HuH-7 (cell line): ENCODE measurements around the gene ADPRHL1.
"Not testable (repeated sequence)": the region's sequence is repeated elsewhere in the genome, so short reads cannot be mapped to it uniquely, and the experiment has no call there.

Experiments
- DNase-seq: peaks from one replicate; pipeline ENCODE4 v3.0.0; 2011; ENCODE audit warnings: low spot score

The ADPRHL1 gene

DNA sequence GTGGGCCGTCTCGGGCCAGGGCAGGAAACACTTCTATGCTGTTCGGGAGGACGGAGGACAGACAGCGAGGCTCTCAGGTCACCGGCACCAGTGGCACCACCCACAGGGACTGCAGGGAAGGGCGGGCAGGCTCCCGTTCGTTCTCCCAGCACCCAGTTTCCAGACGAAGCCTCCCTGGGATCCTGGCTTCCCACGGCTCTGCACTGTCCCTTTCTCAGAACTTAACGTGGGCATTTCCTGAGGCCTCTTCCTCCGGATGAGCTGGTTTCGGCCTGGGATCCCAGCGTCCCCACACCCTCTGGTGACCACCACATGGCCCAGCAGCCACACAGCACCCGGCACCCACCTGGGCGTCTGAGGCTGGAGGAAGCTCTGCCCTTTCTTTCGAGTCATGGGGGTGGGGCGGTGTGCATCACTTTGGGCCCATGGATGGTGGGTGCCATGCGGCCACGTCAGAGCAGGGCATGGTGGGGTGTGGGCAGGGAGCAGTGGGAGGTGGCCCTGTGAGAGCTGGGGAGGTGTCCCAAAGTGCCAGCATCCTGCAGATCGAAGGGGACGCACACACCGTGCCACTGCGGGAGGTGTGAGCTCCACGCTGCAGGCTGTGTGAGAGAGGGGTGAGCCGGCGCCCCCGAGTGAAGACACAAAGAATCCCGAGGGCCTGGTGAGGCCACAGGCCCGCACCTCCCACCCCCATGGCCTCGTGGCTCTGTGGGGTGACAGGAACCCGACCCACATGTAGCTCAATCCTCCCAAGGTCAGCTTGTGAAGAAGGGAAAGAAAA lies 50.6 kb downstream of the ADPRHL1 start:
- no peak for DNase-seq

DNA sequence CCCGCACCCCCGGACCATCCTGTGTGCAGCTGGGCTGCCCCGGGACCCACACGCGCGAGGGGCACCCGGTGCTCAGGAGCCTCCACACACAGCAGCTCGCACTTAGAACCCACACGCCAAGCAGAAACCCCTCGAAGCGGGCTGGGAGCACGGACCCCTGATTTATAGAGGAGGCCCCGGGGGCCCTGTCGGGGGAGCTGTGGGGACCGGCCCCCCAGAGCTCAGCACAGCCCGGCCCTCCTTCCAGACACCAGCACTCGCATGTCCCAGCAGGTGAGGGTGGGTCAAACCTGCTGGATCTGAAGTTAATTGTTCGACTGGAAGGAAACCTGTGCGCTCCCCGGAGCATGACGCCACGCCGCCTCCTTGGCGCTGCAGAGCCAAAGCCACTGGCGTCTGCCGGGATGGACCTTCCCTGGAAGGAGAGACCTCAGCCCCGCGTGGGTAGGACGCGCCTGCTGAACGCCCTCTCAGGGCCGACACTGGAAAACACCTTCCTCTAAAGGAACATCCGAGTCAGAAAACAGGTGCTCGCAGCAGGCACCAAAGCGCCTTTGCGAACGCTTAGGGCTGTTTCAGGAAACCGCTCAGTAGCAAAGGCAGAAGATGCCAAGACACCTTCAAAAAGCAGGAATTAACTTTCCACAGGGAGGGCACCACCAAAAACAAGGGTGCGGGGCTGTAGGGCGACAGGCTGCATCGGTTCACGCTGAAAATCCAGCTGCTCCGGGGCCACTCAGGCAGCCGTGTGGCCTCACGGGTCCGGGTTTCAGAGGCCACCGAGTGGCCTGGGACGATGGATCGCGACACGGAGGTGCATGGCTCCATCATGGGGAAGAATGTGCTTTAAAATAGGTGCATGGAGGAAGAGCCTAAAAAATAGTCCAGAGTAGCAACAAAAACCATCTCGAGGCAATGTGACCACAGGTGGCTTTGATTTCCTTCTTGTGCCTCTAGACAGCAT lies 51.6 kb downstream of the ADPRHL1 start:
- DNase-seq, result no peak

DNA sequence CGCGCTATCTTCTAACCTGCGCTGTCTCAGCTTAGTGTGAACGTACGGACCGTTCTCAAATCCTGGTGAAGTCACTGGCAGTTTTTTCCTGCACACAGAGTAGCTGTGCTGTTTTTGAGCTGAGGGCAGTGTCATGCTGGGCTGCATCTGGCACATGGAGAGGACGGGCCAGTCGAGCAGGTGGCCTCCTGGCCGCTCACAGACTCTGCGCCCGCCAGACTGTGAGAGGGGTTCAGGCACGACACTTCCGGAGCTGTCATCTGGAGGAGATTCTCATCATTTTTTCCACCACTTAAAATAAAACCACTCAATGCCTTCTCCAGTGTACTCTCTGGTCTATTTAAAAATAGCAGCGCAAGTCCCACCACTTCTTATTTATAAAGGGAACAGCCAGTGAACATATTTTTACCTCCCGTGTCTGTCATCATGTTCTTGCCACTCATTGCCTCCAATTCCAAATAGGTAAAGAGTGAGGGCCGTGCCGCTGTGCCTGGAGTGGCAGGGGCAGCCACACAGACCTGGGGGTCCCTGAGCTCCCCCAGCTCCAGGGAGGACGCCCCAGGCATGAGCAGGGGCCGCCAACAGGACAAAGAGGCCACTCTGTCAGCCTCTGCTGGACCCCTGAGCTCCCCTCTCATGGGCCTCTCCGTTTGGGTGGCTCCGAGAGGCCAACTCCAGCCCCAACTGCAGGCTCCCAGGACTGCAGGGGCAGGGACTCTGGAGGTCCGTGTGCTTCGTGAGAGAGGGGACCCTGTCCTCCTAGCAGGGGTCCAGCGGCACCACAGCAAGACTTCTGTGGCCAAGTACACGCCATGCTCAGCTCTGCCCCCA lies 52.5 kb downstream of the ADPRHL1 start:
- no peak for DNase-seq

DNA sequence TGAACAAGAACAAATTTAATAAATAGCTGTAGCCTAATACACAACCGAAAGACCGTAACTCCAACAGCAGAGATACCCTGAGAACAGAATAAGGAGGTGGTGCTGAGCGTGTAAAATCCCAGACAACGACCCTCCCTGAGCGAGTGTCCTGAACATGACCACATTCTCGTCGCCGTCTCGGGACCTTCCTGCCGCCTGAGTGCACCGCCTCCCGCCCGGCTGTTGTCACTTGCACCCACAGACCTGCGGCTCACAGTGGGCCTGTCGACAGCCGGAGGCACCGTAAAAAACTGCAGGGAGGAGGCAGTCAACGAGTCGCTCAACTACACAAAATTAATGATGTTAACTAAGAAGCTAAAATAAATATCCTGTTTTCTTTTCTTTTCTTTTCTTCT lies 53.5 kb downstream of the ADPRHL1 start:
- no peak for DNase-seq

DNA sequence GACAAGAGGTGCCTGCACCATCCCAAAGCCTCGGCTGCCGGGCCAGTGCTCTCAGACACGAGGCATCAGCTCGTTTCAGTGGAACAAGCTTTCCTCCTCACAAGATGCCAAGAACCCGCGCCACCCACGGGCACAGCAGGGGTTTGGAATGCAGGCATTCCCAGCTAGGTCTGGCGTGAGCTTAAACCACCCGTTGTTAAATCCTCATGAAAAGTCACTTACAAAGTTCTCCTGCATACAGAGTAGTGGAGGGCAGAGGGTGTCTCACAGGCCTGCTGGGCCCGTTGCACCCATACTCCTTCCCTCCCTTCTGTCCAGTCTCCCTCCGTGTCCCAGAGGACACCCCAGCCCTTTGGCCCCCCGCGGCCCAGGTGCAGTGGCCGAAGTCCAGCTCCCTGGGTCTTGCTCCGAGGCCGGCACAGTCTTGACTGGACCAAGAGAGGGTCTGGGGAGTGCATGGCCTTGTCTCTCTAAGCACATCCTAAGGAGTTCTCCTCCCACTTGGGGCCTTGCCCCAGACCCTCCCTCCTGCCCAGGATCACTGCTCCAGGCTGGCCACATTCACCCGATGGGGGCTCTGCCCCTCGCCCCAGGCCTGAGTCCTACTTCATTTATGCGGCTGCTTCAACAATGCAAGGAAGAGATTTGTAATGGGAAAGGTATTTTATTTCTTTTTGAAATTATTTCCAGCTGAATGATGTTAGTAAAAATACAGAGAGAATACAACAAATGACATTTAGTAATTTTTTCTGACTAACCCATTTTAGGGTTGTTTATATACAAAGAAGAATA lies 54.1 kb downstream of the ADPRHL1 start:
- no peak for DNase-seq

DNA sequence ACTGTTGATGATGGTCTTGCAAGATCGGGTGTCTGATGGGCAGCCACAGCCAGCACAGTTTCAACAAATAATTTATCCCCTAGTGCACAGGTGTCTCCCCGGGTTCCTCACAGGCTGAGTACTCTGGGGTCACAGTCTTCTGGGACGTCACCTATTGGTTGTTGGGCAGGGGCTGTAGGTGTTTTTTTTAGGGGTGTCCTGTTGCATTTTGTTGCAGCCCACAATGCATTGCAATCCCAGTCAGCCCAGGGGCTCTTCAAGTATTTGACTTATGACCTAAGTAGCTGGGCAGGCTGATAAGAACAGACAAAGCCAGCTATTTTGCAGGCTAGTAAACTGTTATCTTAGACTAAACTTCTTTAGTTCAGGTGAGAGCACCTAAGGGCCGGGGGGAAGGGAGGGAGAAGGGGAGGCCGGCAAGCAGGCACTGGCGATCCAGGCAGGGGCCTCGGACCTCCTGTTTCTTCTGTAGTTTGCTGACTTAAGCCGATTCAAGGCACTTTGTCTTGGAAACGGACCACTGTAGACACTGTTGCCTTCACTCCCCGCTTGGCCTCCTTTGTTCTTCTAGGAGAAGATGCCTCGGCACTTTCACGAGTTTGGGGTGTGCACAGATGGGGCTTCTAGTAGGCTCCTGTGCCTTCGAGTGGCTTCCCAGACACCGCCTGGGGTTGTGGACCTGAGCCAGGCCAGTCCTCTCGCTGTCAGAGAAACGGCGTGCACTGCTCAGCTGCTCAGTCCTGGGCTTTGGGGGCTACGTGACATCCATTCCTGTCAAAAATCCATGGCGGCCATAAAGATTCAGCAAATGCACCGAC lies 55.5 kb downstream of the ADPRHL1 start:
- no peak for DNase-seq

DNA sequence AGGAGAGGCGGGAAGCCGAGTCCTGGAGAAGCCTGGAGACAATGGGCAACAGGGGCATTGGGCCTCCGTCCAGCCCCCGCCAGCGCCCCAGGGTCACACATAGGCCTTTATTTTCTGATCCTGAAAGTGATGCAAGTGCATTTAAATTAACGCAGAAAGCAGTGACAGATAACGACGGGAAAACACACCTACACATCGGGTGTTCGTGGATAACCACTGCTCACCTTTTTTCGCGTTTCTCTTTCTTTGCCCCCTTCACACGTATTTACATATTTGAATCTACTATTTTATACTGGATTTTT lies 59.0 kb downstream of the ADPRHL1 start:
- no peak for DNase-seq

DNA sequence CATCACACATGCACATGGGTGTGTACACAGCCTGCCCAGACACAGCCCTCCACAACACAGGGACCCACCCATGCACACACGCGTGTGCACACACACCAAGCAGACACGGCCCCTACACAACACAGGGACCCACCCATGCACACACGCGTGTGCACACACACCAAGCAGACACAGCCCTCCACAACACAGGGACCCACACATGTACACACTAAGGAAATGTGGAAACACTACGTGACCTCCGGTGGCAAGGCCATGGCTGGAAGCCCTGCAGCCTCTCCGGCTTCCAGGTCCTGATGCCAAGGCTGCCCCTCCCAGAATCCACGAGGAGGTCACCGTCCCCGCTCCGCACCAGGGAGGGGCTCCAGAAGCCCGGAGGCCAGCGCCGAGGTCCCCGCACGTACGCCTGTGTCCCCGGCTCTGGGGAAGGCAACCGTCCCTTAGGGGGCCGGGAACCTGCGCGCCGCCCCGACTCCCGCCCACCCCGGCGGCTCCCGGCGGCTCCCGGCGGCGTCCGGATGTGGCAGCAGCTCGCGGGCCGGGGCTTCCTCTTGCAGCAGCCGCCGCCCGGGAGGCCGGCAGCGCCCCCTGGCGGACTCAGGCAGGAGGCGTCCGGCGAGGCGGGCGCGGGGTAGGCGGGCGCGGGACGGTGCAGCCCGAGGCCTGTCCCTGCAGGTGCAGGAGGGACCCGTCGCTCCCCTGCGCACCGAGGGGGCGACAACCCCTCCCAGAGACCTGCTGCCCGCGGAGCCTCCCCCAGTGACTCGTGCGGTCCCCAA lies 59.5 kb downstream of the ADPRHL1 start:
- DNase-seq, result peak; percentile 86

DNA sequence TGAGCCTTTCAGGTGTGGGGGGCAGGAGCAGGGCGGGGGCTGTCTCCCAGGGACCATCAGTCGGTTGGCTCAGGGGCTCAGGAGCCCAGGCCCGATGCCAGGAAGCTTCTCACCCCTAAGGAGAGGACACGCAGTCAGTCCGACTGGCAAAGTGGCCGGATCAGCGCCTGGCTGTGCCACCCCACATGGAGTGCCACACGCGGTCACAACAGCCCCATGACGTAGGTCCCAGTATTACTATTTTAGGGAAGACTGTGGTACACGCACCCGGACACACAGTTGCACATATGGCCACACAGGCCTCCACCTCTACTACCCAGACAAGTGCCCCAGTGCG lies 60.1 kb downstream of the ADPRHL1 start:
- DNase-seq, result no peak

DNA sequence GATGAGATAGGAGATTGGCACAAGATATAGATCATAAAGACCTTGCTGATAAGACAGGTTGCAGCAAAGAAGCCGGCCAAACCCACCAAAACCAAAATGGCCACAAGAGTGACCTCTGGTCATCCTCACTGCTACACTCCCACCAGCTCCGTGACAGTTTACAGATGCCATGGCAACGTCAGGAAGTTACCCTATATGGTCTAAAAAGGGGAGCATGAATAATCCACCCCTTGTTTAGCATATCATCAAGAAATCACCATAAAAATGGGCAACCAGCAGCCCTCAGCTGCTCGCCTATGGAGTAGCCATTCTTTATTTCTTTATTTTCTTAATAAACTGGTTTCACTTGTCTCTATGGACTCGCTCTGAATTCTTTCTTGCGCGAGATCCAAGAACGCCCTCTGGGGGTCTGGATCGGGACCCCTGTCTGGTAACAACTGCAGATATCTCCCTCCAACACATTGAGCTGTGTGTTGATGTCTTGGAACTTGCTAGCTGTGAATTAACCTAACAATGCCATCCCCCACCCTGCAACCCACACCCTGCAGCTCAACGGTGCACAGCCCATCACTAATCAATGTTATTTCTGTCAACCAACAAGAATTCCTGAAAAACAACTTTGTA lies 62.3 kb downstream of the ADPRHL1 start:
- no peak for DNase-seq

DNA sequence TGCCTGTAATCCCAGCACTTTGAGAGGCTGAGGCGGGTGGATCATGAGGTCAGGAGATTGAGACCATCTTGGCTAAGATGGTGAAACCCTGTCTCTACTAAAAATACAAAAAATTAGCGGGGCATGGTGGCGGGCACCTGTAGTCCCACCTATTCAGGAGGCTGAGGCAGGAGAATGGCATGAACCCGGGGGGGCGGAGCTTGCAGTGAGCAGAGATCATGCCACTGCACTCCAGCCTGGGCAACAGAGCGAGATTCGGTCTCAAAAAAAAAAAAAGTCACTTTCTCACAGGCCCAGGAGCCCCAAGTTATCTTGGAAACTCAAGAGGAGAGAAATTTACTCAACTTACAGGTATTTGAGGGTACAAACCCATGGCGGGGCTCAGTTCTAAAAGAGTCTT lies 63.7 kb downstream of the ADPRHL1 start:
- DNase-seq, result not testable (repeated sequence)

DNA sequence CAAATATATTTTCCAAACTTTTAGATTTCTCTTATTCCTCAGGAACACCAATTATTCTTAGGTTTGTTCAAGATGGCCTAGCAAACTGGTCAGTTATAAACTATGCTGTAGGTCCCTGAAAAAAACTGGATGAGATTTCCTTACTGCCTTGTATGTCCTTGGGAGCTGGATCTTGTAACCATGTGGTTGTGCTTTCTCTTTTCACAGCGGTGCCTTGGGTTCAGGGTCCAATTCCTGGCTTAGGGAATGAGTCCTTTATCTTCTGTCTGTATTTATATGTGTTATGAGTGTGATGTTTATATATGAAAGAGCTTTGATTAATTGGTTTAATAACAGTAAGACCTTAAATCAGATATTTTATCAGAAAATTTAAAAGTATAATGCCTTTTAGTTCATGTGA lies 65.9 kb downstream of the ADPRHL1 start:
- DNase-seq, result no peak

DNA sequence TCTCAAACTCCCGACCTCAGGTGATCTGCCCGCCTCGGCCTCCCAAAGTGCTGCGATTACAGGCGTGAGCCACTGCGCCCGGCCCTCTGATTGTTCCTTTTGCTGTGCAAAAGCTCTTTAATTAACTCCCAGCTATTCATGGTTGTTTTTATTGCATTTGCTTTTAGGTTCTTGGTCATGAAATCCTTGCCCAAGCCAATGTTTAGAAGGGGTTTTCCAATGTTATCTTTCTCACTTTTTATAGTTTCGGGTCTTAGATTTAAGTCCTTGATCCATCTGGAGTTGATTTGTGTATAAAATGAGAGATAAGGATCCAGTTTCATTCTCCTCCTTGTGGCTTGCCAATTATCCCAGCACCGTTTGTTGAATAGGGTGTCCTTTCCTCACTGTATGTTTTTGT lies 70.2 kb downstream of the ADPRHL1 start:
- no peak for DNase-seq

DNA sequence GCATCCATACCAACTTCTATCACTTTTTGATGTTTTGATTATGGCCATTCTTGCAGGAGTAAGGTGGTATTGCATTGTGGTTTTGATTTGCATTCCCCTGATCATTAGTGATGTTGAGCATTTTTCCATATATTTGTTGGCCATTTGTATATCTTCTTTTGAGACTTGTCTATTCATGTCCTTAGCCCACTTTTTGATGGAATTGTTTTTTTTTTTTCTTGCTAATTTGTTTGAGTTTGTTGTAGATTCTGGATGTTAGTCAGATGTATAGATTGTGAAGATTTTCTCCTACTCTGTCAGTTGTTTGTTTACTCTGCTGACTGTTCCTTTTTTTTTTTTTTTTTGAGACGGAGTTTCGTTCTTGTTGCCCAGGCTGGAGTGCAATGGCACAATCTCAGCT lies 70.7 kb downstream of the ADPRHL1 start:
- not testable (repeated sequence) for DNase-seq

DNA sequence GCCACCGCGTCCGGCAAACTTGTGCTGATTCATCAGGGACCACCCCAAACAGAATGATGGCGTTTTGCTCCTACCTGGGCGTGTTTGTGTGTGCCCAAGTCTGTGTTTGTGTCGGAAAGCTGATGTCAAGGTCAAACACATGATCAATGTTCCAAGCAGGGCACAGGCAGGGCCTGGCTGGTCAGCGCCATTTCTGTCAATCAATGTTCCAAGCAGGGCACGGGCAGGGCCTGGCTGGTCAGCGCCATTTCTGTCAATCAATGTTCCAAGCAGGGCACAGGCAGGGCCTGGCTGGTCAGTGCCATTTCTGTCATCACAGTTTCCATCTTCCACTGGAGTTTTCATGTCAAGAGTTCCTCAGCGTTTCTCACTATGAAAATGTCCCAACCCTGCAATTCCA lies 74.5 kb downstream of the ADPRHL1 start:
- DNase-seq, result no peak

DNA sequence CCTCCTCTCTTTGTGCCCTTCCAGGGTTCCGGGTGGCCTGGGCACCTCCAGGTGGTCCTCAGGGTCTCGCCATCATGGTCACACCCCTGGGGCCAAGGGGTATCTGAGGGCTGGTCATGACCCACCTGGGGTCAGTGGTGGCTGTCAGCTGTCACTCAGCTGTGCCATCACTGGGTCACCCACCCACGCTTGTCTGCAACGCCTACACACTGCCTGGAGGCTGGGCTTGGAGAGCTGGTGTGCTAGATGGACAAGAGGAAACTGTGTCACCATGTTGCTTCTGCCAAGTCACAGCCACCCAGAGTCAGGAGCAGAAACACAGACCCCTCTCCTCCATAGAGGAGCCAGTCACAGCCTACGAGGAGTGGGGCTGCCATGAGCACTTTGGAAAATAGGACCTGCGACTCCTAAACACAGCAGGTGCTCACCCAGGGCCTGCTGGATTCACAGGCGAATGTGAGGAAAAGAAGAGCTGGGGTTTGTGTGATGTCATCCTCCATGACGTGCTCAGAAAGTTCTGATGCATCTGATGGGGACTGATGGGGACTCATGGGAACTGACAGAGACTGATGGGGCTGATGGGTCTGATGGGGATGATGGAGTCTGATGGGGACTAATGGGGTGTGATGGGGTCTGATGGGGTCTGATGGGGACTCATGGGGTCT lies 78.6 kb downstream of the ADPRHL1 start:
- no peak for DNase-seq

DNA sequence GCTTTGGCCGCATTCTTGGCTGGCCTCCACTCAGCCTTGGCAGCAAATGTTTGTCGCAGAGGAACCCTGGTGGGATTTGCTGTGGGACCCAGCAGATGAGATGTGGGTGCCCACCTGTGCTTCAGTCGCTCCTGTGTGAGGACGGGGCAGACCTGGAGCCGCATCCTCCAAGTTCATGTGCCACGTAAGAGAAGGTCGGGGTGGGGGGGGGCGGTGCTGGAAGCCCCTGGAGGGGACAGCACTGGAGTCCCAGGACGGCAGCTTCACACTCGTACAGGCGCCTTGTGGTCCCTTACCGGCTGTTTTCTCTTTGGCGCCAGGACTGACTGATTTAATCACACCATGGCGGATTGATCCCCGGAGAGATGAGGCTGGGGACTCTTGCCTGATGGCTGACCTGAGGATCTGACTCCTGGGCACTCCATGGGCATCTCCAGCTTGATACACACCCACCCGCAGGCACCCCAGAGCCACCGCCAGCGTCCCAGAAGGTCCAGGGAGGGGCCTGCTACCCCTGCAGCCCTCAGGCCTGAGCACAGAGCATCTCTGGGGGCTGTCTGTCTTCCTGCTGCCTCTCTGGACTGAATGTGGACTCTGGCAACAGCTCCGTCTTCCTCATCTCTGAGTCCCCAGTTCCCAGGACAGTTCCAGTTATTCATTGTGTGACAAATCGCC lies 79.3 kb downstream of the ADPRHL1 start:
- no peak for DNase-seq

DNA sequence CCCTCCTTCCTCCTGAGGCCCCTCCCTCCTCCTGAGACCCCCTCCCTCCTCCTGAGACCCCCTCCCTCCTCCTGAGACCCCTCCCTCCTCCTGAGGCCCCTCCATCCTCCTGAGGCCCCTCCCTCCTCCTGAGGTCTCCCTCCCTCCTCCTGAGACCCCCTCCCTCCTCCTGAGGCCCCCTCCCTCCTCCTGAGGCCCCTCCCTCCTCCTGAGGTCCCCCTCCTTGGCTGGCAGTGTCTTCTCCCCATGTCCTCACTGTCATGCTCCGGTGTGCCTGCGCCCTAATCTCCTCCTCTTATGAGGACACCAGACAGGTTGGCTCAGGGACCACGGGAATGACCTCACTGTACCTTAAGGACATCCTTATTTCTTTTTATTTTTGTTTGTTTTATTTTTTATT lies 81.6 kb downstream of the ADPRHL1 start:
- not testable (repeated sequence) for DNase-seq

DNA sequence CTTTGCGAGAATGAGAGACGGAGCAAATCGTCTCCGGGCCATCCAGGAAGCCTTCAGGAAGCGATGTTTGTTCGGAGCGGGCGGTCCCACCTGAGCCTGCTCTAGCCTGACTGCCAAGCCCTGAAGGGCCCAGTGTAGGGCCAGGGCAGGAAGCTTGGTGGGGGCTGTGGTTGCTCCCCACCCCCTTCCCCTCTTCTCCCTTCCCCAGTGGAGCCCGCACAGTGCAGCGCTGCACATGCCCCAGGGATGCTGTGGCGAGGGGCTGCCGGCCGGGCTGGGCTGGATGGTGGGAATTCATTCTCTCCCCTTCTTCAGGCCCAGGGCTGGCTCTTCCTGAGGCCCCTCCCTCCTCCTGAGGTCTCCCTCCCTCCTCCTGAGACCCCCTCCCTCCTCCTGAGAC lies 82.2 kb downstream of the ADPRHL1 start:
- DNase-seq, result no peak
